Fibroblast of mammary gland (primary cell): ENCODE data around the gene NTM.

ENCODE experiments used
- DNase-seq: peaks from one replicate; pipeline ENCODE4 v3.0.0-alpha.2; 2010; ENCODE audit warnings: low read depth
- H3K4me3 ChIP-seq: 2 replicates; pipeline ENCODE4 v1.5.1; 2011; ENCODE audit warnings: low read depth, mild to moderate bottlenecking, low read length, moderate library complexity; ENCODE audit not compliant: control insufficient read depth
- TF ChIP-seq, protein P1 (sequence below): conservative IDR thresholded peaks from 2 replicates; pipeline ENCODE4 v1.5.1; 2011; ENCODE audit warnings: low read depth, low read length, inconsistent platforms; ENCODE audit not compliant: control insufficient read depth, insufficient read depth

Gene NTM

DNA sequence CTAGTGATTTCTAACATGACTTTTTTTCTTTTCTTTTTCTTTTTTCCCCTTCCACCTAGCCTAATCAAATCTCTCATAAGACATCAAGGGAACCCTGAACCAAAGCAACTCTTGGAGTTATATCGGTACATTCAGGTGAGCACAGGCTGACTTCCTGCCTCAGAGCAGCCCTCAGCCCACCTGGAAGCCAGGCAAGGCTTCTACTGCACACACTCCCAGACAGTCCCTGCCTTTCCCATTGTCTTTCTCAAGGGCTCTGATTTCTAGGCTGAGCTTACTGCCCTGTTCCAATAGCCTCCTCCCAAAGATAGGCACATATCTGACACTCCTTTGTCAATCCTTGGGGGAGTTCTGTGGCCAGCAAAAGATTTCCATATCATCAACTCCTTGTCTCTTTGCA is 629.5 kb downstream of the NTM start:
- DNase-seq = no peak
- TF ChIP-seq, protein P1, sequence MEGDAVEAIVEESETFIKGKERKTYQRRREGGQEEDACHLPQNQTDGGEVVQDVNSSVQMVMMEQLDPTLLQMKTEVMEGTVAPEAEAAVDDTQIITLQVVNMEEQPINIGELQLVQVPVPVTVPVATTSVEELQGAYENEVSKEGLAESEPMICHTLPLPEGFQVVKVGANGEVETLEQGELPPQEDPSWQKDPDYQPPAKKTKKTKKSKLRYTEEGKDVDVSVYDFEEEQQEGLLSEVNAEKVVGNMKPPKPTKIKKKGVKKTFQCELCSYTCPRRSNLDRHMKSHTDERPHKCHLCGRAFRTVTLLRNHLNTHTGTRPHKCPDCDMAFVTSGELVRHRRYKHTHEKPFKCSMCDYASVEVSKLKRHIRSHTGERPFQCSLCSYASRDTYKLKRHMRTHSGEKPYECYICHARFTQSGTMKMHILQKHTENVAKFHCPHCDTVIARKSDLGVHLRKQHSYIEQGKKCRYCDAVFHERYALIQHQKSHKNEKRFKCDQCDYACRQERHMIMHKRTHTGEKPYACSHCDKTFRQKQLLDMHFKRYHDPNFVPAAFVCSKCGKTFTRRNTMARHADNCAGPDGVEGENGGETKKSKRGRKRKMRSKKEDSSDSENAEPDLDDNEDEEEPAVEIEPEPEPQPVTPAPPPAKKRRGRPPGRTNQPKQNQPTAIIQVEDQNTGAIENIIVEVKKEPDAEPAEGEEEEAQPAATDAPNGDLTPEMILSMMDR = no peak
- no peak overlapping the region for H3K4me3 ChIP-seq

DNA sequence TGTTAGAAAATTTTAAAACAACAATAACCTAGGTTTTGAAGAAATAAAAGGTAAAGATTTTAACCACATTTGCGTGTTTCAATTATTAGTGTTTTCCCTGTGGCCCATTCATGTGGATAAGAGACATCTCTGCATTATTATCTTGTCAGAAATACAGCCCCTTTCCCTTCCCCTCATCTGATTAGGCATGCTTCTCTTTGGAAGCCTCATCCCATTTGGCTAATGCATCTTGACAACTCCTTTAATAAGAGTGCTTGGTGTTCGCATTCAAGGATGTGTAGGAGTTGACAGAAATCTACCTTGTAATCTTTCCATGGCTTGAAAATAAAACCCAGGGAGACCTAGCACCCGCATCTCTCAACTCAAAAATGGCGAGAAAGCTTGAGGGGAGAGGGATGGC is 635.5 kb downstream of the NTM start:
- H3K4me3 ChIP-seq = no peak overlapping the region
- TF ChIP-seq, protein P1 = no peak
- no peak for DNase-seq

DNA sequence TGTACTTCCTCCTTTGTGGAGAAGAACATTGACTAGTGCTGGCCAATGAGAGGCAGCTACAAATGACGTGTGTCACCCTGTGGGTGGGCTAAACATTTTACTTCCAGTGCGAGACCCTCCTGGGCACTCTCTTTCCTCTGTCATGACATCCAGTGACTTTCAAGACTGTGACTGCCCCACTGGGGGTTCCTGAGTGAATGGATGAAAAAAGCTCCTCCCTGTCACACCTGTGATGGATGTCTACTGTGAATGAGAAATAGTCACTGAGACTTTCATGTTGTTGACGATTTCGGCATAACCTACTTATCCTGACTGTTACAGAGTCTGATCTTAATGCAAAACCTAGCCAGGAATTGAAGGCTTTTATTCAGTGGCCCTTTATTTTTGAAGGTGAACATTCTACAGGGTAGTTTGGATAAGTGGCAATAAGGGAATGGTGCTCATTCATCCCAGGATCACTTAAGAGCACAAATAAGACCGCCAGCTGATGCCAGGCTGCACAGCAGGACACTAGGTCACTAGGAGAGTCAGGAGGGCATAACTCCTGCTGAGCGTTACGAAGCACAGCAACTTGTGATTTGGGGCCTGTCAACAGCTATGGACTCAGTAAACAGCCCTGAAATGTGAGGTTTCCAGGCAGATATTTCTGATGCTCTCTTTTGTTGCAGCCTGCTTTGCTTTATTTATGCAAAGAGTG is 636.6 kb downstream of the NTM start:
- DNase-seq = no peak
- TF ChIP-seq, protein P1 = no peak
- H3K4me3 ChIP-seq = no peak overlapping the region

DNA sequence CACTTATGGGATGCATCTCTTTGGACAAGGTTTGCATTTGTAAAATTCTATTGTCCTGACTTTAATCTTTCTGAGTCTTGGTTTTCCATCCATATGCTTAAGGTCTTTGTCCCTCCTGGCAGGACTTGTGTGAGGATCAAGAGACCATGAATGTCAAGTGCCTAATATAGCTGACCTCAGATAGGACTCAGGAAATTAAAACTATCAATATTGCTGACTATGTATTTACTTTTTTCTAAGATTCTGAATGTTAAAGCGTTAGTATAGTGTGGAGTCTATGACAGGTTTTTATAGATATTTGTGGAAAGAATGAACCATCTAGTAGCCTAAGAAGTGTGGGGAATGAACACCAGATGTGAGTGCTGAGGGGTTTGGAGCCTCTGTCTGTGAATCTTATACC is 637.8 kb downstream of the NTM start:
- no peak overlapping the region for H3K4me3 ChIP-seq
- no peak for DNase-seq
- TF ChIP-seq, protein P1 = no peak

DNA sequence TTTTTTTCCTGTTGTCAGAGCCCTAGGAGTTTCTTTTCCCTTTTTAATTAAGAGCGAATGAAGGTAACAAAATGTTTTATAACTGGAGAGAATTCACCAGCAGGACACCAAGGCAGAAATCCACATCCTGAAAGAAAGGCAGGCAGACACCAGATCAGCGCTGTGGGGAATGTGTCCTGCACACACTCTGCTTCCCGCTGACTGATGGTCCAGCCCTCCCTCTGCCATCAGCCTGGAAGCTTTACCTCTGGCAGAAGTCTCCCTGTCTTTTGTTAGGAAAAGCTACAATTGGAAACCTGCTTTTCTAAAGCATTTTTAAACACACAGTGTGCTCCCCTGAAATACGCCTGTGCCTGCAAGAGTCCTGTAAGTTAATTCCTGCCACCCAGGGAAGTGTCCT is 638.5 kb downstream of the NTM start:
- TF ChIP-seq, protein P1 = no peak
- no peak overlapping the region for H3K4me3 ChIP-seq
- DNase-seq = no peak

DNA sequence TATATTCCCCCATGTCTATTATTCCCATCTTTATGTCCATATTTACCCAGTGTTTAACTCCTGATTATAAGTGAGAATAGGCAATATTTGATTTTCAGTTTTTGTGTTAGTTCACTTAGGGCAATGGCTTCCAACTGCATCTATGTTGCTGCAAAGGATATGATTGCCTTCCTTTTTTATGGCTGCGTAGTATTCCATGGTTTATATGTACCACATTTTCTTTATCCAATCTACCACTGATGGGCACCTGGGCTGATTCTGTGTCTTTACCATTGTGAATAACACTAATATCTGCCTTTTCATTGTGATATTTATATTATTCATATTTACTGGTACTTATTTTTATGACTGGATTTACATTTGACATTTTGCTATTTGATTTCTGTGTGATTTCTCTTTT is 649.6 kb downstream of the NTM start:
- TF ChIP-seq, protein P1 = no peak
- H3K4me3 ChIP-seq = no peak overlapping the region
- no peak for DNase-seq

DNA sequence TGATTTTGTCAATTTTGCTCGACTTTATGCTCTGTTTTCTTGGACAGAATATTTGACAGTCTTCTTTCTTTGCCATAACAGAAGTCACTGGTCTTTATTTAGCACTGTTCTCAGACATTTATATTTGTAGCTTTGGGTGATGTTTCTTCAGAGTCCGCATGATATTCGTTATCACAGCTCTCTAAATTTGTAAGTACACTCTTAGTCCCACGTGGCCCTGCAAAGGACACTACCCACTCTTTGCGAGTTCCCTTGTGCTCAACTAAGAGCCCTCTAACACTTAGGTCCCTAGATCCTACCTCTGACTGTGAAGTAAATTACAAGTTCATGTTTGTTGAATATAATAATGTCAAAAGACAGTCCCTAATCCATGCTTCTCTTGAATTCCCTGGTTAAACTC is 651.9 kb downstream of the NTM start:
- no peak overlapping the region for H3K4me3 ChIP-seq
- DNase-seq = no peak
- TF ChIP-seq, protein P1 = no peak
